Karpas-422 (cell line): ENCODE data around the gene SRD5A3. TPM values are rescaled to one million over a fixed set of nuclear protein-coding genes. Genes with fewer than 3 reads are reported as not detected.
"Not testable (repeated sequence)": the region's sequence is repeated elsewhere in the genome, so short reads cannot be mapped to it uniquely, and the experiment has no call there.

Experiments used
- DNase-seq: peaks from one replicate; pipeline ENCODE4 v3.0.0-alpha.2; 2015
- H2AFZ ChIP-seq: fragments of 200-600 bp; sonication (generic); 2 replicates; pipeline ENCODE4 v1.6.1; 2014; ENCODE audit warnings: antibody characterized with exemption, low read length, mixed read lengths
- H3K27ac ChIP-seq: fragments of 200-600 bp; sonication (generic); 2 replicates; pipeline ENCODE4 v1.5.1; 2014; ENCODE audit warnings: mild to moderate bottlenecking, low read length, moderate library complexity
- H3K27me3 ChIP-seq: fragments of 200-600 bp; sonication (generic); 2 replicates; pipeline ENCODE4 v1.6.1; 2014; ENCODE audit warnings: low read length, mixed read lengths
- H3K36me3 ChIP-seq: fragments of 200-600 bp; sonication (generic); 2 replicates; pipeline ENCODE4 v1.6.1; 2014; ENCODE audit warnings: low read length, mixed read lengths; ENCODE audit not compliant: insufficient read depth
- H3K4me1 ChIP-seq: fragments of 200-600 bp; sonication (generic); 2 replicates; pipeline ENCODE4 v1.6.1; 2014; ENCODE audit warnings: mild to moderate bottlenecking, low read length, mixed read lengths
- H3K4me2 ChIP-seq: fragments of 200-600 bp; sonication (generic); 2 replicates; pipeline ENCODE4 v1.6.1; 2014; ENCODE audit warnings: low read length, low read depth, mild to moderate bottlenecking; ENCODE audit not compliant: poor library complexity, severe bottlenecking
- H3K4me3 ChIP-seq: fragments of 200-600 bp; sonication (generic); 2 replicates; pipeline ENCODE4 v1.5.1; 2014; ENCODE audit warnings: mild to moderate bottlenecking, antibody characterized with exemption, low read length, mixed read lengths
- H3K79me2 ChIP-seq: fragments of 200-600 bp; sonication (generic); 2 replicates; pipeline ENCODE4 v1.6.1; 2014; ENCODE audit warnings: mild to moderate bottlenecking, low read length, mixed read lengths
- H3K9ac ChIP-seq: fragments of 200-600 bp; sonication (generic); 2 replicates; pipeline ENCODE4 v1.6.0; 2014; ENCODE audit warnings: low read length
- H3K9me2 ChIP-seq: fragments of 200-600 bp; sonication (generic), shearing (Covaris generic); replicated peaks from 2 replicates; pipeline ENCODE4 v1.6.0; 2014; ENCODE audit warnings: mild to moderate bottlenecking, low read length, moderate library complexity; ENCODE audit not compliant: insufficient read depth
- H3K9me3 ChIP-seq: fragments of 300-700, 200-600 bp; sonication (generic); 2 replicates; pipeline ENCODE4 v1.6.1; 2014; ENCODE audit warnings: low read length, mixed read lengths
- H4K20me1 ChIP-seq: fragments of 200-600 bp; sonication (generic); 2 replicates; pipeline ENCODE4 v1.6.1; 2014; ENCODE audit warnings: mild to moderate bottlenecking, antibody characterized with exemption, low read length, low read depth; ENCODE audit not compliant: insufficient read depth
- total RNA-seq: library from RNA; depleted of rRNA; stranded (reverse); fragments of >200 nt; shearing (Covaris generic); gene quantifications from 2 replicates; pipeline ENCODE4 v1.2.3, GENCODE V29; 2014; ENCODE audit warnings: low replicate concordance

SRD5A3 gene
- total RNA-seq, 1 experiment from 2014 or later = 25.7 TPM

- H3K27me3 ChIP-seq = no peaks in the 10 kb centered on the region
- no peaks in the 10 kb centered on the region for H3K9me3 ChIP-seq
- peak overlapping the region; percentile 57 for H3K4me2 ChIP-seq
- peaks cover 14% of the 10 kb centered on the region for H3K4me1 ChIP-seq
- H3K9me2 ChIP-seq = no peaks in the 10 kb centered on the region
- H3K9ac ChIP-seq = no peak overlapping the region
- no peaks in the 10 kb centered on the region for H3K36me3 ChIP-seq
- no peaks in the 10 kb centered on the region for H4K20me1 ChIP-seq
- DNase-seq = no peak
- no peak overlapping the region for H2AFZ ChIP-seq
- H3K79me2 ChIP-seq = no peaks in the 10 kb centered on the region
- H3K4me3 ChIP-seq = 0 out of 2 replicates have a peak overlapping the region, but pooled peaks have one; percentile 2
- H3K27ac ChIP-seq = peak overlapping the region; percentile 60
Measured at GRCh38 chr4:55358246-55358645, 12.2 kb downstream of the SRD5A3 start.

GRCh38 chr4:55358668-55359067, 12.6 kb downstream of the SRD5A3 start:
- Histone ChIP-seq H3K4me1 (peaks cover 14% of the 10 kb centered on the region), H3K9me3 (no peaks in the 10 kb centered on the region), H3K36me3 (no peaks in the 10 kb centered on the region), H2AFZ (peak overlapping the region; percentile 61), H3K79me2 (no peaks in the 10 kb centered on the region), H3K27me3 (no peaks in the 10 kb centered on the region), H3K9me2 (no peaks in the 10 kb centered on the region), H3K9ac (peak overlapping the region; percentile 10; the same call in 1 of the 2 replicates), H3K27ac (peak overlapping the region; percentile 60), H3K4me3 (0 out of 2 replicates have a peak overlapping the region, but pooled peaks have one; percentile 2), H4K20me1 (no peaks in the 10 kb centered on the region), H3K4me2 (peak overlapping the region; percentile 57)
- DNase-seq = peak; percentile 80

- peak overlapping the region; percentile 10; the same call in 1 of the 2 replicates for H3K9ac ChIP-seq
- H3K27me3 ChIP-seq = no peaks in the 10 kb centered on the region
- H3K79me2 ChIP-seq = no peaks in the 10 kb centered on the region
- peak overlapping the region; percentile 61 for H2AFZ ChIP-seq
- H3K4me2 ChIP-seq = peak overlapping the region; percentile 57
- H3K9me2 ChIP-seq = no peaks in the 10 kb centered on the region
- peaks cover 14% of the 10 kb centered on the region for H3K4me1 ChIP-seq
- H3K9me3 ChIP-seq = no peaks in the 10 kb centered on the region
- H3K36me3 ChIP-seq = no peaks in the 10 kb centered on the region
- no peak for DNase-seq
- H3K27ac ChIP-seq = peak overlapping the region; percentile 60; the same call in 1 of the 2 replicates
- no peak overlapping the region for H3K4me3 ChIP-seq
- no peaks in the 10 kb centered on the region for H4K20me1 ChIP-seq
Measured at GRCh38 chr4:55359397-55359916, 13.4 kb downstream of the SRD5A3 start.

GRCh38 chr4:55362938-55363337, 16.9 kb downstream of the SRD5A3 start:
- H3K36me3 ChIP-seq = not testable (repeated sequence)

GRCh38 chr4:55363691-55364351, 17.8 kb downstream of the SRD5A3 start:
- H3K4me1 ChIP-seq = peaks cover 7% of the 10 kb centered on the region
- no peak overlapping the region for H3K4me2 ChIP-seq
- no peak overlapping the region for H3K9ac ChIP-seq
- no peak overlapping the region for H3K27ac ChIP-seq
- H3K9me3 ChIP-seq = no peaks in the 10 kb centered on the region
- H3K4me3 ChIP-seq = no peak overlapping the region
- no peaks in the 10 kb centered on the region for H3K27me3 ChIP-seq
- H3K9me2 ChIP-seq = no peaks in the 10 kb centered on the region
- H3K36me3 ChIP-seq = 0 out of 2 replicates have a peak, but pooled peaks cover 4% of the 10 kb centered on the region
- DNase-seq = no peak
- no peaks in the 10 kb centered on the region for H3K79me2 ChIP-seq
- H4K20me1 ChIP-seq = no peaks in the 10 kb centered on the region
- no peak overlapping the region for H2AFZ ChIP-seq

More at GRCh38 chr4:55362938-55363337, 16.9 kb downstream of the SRD5A3 start:
- H3K9me3 ChIP-seq, H2AFZ ChIP-seq, H3K79me2 ChIP-seq, H3K27me3 ChIP-seq, H3K9me2 ChIP-seq, H3K27ac ChIP-seq, H4K20me1 ChIP-seq, H3K4me2 ChIP-seq, DNase-seq, H3K9ac ChIP-seq, H3K4me3 ChIP-seq: not testable (repeated sequence)
- H3K4me1 ChIP-seq = peaks cover 14% of the 10 kb centered on the region

GRCh38 chr4:55364691-55365344, 18.8 kb downstream of the SRD5A3 start:
- H3K27ac ChIP-seq = no peak overlapping the region
- no peaks in the 10 kb centered on the region for H3K27me3 ChIP-seq
- peaks cover 4% of the 10 kb centered on the region; the same call in 1 of the 2 replicates for H3K36me3 ChIP-seq
- H3K4me1 ChIP-seq = no peaks in the 10 kb centered on the region; the same call in 1 of the 2 replicates
- DNase-seq = no peak
- no peak overlapping the region for H3K4me3 ChIP-seq
- H4K20me1 ChIP-seq = no peaks in the 10 kb centered on the region
- no peak overlapping the region for H3K4me2 ChIP-seq
- no peaks in the 10 kb centered on the region for H3K79me2 ChIP-seq
- H3K9me2 ChIP-seq = no peaks in the 10 kb centered on the region
- H3K9ac ChIP-seq = no peak overlapping the region
- no peak overlapping the region for H2AFZ ChIP-seq
- H3K9me3 ChIP-seq = no peaks in the 10 kb centered on the region

- Histone ChIP-seq H3K4me1 (no peaks in the 10 kb centered on the region; the same call in 1 of the 2 replicates), H3K27me3 (no peaks in the 10 kb centered on the region), H3K79me2 (no peaks in the 10 kb centered on the region), H3K27ac (no peak overlapping the region), H3K9me3 (no peaks in the 10 kb centered on the region), H3K36me3 (peaks cover 4% of the 10 kb centered on the region; the same call in 1 of the 2 replicates), H3K9ac (no peak overlapping the region), H2AFZ (no peak overlapping the region), H4K20me1 (no peaks in the 10 kb centered on the region), H3K4me3 (no peak overlapping the region), H3K9me2 (no peaks in the 10 kb centered on the region), H3K4me2 (no peak overlapping the region)
- DNase-seq = no peak
Measured at GRCh38 chr4:55365345-55365728, 19.3 kb downstream of the SRD5A3 start.

- Histone ChIP-seq H3K4me1 (no peaks in the 10 kb centered on the region; the same call in 1 of the 2 replicates), H3K36me3 (peaks cover 4% of the 10 kb centered on the region; the same call in 1 of the 2 replicates), H3K79me2 (no peaks in the 10 kb centered on the region), H2AFZ (no peak overlapping the region), H3K4me2 (no peak overlapping the region), H3K9ac (no peak overlapping the region), H3K27ac (no peak overlapping the region), H3K4me3 (no peak overlapping the region), H3K27me3 (no peaks in the 10 kb centered on the region), H3K9me3 (no peaks in the 10 kb centered on the region), H4K20me1 (no peaks in the 10 kb centered on the region), H3K9me2 (no peaks in the 10 kb centered on the region)
- DNase-seq = no peak
Measured at GRCh38 chr4:55366621-55367020, 20.6 kb downstream of the SRD5A3 start.
